Mesothelial cell of epicardium (in vitro differentiated cells): ENCODE results near the gene SPRED1. TPM values are rescaled to one million over a fixed set of nuclear protein-coding genes. Genes with fewer than 3 reads are reported as not detected.
A peak's percentile ranks its signal among the peaks of the same experiment; 100 is the strongest.

ENCODE experiments used
- DNase-seq, 2 experiments: peaks; one replicate each; pipeline ENCODE4 v3.0.0; 2021; ENCODE audit warnings: low spot score in 2 of 2; ENCODE audit not compliant: unreplicated experiment in 2 of 2
- H3K27ac Mint-ChIP-seq: 2 replicates; pipeline ENCODE4 v1.8.0; 2021; ENCODE audit warnings: mixed read lengths
- H3K27me3 Mint-ChIP-seq: 2 replicates; pipeline ENCODE4 v1.8.0; 2021; ENCODE audit warnings: low read depth, mixed read lengths
- H3K36me3 Mint-ChIP-seq: 2 replicates; pipeline ENCODE4 v1.8.0; 2021; ENCODE audit warnings: mixed read lengths
- H3K4me1 Mint-ChIP-seq: 2 replicates; pipeline ENCODE4 v1.8.0; 2021; ENCODE audit warnings: mixed read lengths
- H3K4me3 Mint-ChIP-seq: 2 replicates; pipeline ENCODE4 v1.8.0; 2021; ENCODE audit warnings: mild to moderate bottlenecking, moderate library complexity, mixed read lengths
- H3K9me3 Mint-ChIP-seq: 2 replicates; pipeline ENCODE4 v1.8.0; 2021; ENCODE audit warnings: mixed read lengths
- total RNA-seq: library from RNA; stranded (reverse); gene quantifications from 3 replicates; pipeline ENCODE4 v1.2.1, GENCODE V29; 2021
- TF ChIP-seq, protein P1 (sequence below): fragments of 200-600 bp; sonication (generic); IDR thresholded peaks from one replicate; pipeline ENCODE4 v1.5.0; 2021; ENCODE audit warnings: antibody characterized with exemption; ENCODE audit not compliant: unreplicated experiment

Gene SPRED1
- total RNA-seq, 1 donor from 2014 or later: 39.9 TPM

DNA sequence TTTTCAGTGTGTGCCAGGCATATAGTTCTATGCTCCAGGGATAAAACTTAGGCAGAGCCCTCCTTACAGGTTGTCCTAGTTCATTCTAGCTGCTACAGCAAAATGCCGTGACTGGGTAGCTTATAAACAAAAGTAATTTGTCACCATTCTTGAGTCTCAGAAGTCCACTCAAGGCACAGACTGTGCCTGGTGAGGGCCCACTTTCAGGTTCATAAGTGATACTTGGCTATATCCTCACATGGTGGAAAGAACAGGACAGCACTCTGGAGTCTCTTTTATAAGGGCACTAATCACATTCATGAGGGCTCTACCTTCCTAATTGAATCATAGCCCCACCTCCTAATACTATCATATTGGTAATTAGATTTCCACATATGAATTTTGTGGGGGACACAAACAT lies 80.1 kb downstream of the SPRED1 start:
- TF ChIP-seq, protein P1, sequence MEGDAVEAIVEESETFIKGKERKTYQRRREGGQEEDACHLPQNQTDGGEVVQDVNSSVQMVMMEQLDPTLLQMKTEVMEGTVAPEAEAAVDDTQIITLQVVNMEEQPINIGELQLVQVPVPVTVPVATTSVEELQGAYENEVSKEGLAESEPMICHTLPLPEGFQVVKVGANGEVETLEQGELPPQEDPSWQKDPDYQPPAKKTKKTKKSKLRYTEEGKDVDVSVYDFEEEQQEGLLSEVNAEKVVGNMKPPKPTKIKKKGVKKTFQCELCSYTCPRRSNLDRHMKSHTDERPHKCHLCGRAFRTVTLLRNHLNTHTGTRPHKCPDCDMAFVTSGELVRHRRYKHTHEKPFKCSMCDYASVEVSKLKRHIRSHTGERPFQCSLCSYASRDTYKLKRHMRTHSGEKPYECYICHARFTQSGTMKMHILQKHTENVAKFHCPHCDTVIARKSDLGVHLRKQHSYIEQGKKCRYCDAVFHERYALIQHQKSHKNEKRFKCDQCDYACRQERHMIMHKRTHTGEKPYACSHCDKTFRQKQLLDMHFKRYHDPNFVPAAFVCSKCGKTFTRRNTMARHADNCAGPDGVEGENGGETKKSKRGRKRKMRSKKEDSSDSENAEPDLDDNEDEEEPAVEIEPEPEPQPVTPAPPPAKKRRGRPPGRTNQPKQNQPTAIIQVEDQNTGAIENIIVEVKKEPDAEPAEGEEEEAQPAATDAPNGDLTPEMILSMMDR: no peak
- Mint-ChIP-seq H3K36me3 (peaks cover 12% of the 10 kb centered on the region), H3K4me1 (no peaks in the 10 kb centered on the region), H3K9me3 (no peaks in the 10 kb centered on the region), H3K27ac (no peak overlapping the region), H3K4me3 (no peak overlapping the region), H3K27me3 (no peaks in the 10 kb centered on the region)
- DNase-seq: no peak

DNA sequence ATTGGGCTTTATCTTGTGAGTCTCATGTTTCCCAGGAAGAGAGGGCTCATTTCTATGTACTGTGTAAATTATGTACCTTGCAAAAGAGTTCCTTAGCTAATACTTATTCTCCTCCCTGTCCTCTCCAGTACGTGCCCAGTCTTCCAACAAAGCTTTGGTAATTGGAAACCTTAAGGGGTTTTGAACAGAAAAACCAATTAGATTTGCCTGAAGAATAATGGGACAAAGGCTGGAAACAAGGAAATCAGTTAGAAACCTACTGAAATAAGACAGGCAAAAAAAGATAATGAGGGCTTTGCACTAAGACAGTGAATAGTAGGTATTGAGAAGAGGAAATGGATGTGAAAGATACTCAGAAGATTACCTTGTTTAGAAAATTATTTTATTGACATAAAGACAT lies 82.5 kb downstream of the SPRED1 start:
- H3K9me3 Mint-ChIP-seq: no peaks in the 10 kb centered on the region
- no peaks in the 10 kb centered on the region for H3K4me1 Mint-ChIP-seq
- no peak for DNase-seq
- TF ChIP-seq, protein P1: no peak
- H3K27ac Mint-ChIP-seq: peak overlapping the region; percentile 1
- H3K4me3 Mint-ChIP-seq: no peak overlapping the region
- peaks cover 14% of the 10 kb centered on the region for H3K36me3 Mint-ChIP-seq
- H3K27me3 Mint-ChIP-seq: no peaks in the 10 kb centered on the region

DNA sequence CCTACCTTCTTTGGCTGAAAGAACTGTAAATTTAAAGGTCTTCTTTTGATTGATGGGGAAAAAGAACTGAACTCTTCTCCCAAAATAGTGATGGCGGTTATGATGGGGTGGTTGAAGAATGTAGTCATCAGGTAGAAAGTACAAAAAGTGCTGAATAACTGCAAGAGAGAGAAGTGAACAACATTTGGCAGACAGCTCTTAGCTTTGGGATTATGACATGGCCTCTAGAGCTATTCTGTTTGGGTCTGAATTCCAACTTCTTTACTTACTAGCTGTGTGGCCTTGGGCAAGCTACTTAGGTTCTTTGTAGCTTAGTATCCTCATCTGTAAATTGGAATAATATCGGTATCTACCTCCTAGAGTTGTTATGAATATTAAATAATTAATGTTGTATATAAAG lies 91.7 kb downstream of the SPRED1 start:
- TF ChIP-seq, protein P1: no peak
- Mint-ChIP-seq H3K27me3 (no peaks in the 10 kb centered on the region), H3K36me3 (peaks cover 53% of the 10 kb centered on the region)

DNA sequence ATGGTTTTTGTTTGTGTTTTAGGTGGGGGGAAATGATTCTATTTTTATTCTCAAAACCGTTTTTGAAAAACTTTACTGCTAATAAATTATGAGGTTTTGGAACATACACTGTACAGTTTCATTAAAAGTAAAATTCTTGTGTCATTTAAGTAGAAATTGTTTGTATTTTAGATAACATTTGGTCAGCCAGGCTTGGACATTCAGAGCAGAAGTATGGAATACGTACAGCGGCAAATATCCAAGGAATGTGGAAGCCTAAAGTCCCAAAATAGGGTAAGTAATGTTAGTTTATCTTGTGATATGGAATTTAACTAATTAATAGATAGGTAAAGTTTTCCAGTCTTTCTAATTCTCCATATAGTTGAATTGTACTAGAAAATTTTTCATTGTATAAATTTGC lies 96.6 kb downstream of the SPRED1 start:
- TF ChIP-seq, protein P1: no peak
- DNase-seq: no peak
- no peaks in the 10 kb centered on the region for H3K27me3 Mint-ChIP-seq
- H3K9me3 Mint-ChIP-seq: no peaks in the 10 kb centered on the region
- no peak overlapping the region for H3K4me3 Mint-ChIP-seq
- no peaks in the 10 kb centered on the region for H3K4me1 Mint-ChIP-seq
- H3K36me3 Mint-ChIP-seq: peaks cover 28% of the 10 kb centered on the region
- H3K27ac Mint-ChIP-seq: no peak overlapping the region

More for the DNA sequence above, 91.7 kb downstream of the SPRED1 start:
- Mint-ChIP-seq H3K4me1 (no peaks in the 10 kb centered on the region), H3K9me3 (peaks cover 17% of the 10 kb centered on the region), H3K4me3 (no peak overlapping the region), H3K27ac (no peak overlapping the region)
- no peak for DNase-seq

DNA sequence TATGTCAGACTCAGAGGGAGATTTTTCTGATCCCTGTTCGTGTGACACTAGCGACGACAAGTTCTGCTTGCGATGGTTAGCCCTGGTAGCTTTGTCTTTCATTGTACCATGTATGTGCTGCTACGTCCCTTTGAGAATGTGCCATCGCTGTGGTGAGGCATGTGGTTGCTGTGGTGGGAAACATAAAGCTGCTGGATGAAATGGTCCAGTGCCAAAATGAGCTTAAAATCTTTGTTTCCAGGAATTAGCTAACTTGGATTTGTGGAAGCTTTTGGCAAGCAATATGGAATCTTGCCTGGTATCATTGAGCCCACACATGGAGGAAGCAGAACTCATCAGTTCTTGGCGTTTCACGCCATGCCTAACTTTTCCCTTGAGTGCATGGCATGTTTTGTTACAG lies 98.8 kb downstream of the SPRED1 start:
- TF ChIP-seq, protein P1: no peak
- Mint-ChIP-seq H3K9me3 (no peaks in the 10 kb centered on the region), H3K4me3 (no peak overlapping the region), H3K36me3 (peaks cover 18% of the 10 kb centered on the region), H3K27me3 (no peaks in the 10 kb centered on the region), H3K4me1 (no peaks in the 10 kb centered on the region), H3K27ac (no peak overlapping the region)
- no peak for DNase-seq
